Fibroblast of lung (primary cell): ENCODE results near the gene ZBTB37.

ENCODE experiments used
- EZH2 ChIP-seq: IDR thresholded peaks from 2 replicates; pipeline ENCODE4 v1.5.1; 2012; ENCODE audit warnings: low read length, control low read depth, mild to moderate bottlenecking; ENCODE audit errors: missing control alignments
- TF ChIP-seq, protein P1 (sequence below), 2 donors: IDR thresholded peaks in 1 of 2; conservative IDR thresholded peaks in 1 of 2; 1 replicate in 1 of 2; 2 replicates in 1 of 2; pipeline ENCODE4 v1.5.1; 2011 to 2012; ENCODE audit warnings: low read length in 2 of 2, control low read depth in 1 of 2, inconsistent platforms in 1 of 2, low read depth in 1 of 2, mild to moderate bottlenecking in 1 of 2

DNA sequence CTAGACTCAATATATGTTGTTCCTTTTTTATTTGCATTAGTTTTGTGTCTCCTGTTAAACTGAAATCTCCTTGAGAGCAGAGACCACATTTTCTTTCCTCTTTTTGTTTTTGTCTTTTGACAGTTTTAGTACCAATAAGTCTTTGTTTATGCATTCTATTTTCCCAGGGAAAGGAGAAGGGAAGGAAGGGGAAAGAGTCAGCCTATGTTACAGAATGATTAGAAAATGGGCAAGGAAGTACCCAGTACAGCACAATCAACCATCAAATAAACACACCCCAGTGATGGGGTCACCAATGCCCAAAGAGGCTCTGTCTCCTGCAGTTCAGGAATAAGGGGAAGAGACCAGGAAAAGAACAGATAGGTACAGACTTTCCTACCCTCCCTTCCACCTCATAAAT is 10.1 kb downstream of the ZBTB37 start:
- no peak for TF ChIP-seq EZH2
- TF ChIP-seq, protein P1, sequence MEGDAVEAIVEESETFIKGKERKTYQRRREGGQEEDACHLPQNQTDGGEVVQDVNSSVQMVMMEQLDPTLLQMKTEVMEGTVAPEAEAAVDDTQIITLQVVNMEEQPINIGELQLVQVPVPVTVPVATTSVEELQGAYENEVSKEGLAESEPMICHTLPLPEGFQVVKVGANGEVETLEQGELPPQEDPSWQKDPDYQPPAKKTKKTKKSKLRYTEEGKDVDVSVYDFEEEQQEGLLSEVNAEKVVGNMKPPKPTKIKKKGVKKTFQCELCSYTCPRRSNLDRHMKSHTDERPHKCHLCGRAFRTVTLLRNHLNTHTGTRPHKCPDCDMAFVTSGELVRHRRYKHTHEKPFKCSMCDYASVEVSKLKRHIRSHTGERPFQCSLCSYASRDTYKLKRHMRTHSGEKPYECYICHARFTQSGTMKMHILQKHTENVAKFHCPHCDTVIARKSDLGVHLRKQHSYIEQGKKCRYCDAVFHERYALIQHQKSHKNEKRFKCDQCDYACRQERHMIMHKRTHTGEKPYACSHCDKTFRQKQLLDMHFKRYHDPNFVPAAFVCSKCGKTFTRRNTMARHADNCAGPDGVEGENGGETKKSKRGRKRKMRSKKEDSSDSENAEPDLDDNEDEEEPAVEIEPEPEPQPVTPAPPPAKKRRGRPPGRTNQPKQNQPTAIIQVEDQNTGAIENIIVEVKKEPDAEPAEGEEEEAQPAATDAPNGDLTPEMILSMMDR (conservative IDR thresholded peaks at IDR 0.05 in 1 of 2, IDR thresholded peaks at IDR 0.05 in 1 of 2; ENCODE audit: low read depth in 1 of 2, low read length in 2 of 2): no peak
